IMR-90 (cell line): ENCODE results near the gene C16orf96. TPM values are rescaled to one million over a fixed set of nuclear protein-coding genes. Genes with fewer than 3 reads are reported as not detected.

Source experiments
- ATAC-seq: fragments of 200-7000 bp; cut with Tn5 transposase; 2 replicates; pipeline ENCODE4 v1.9.1; 2020; ENCODE audit warnings: low read depth, mild to moderate bottlenecking, moderate library complexity
- BruUV-seq: library from RNA; stranded (reverse); fragments of 400-500 nt; replicated peaks from 2 replicates; lab custom pipeline; 2021; lab: Mats Ljungman, UMichigan
- CTCF ChIA-PET: fragments of 300-600 bp; formaldehyde crosslinking; extraction: SDS; loops from one replicate; lab custom pipeline; 2021; ENCODE audit warnings: antibody characterized with exemption; lab: Yijun Ruan, JAX
- POLR2A ChIA-PET: fragments of 300-600 bp; sonication (Branson Sonifier 250); formaldehyde crosslinking; loops from one replicate; lab custom pipeline; 2022; ENCODE audit warnings: antibody characterized with exemption; ENCODE audit not compliant: unreplicated experiment; lab: Charles Lee
- DNase-seq: peaks from one replicate; pipeline ENCODE4 v3.0.0; 2013
- H2AFZ ChIP-seq: replicated peaks from 2 replicates; pipeline ENCODE3; 2013; ENCODE audit warnings: low read length, mild to moderate bottlenecking; ENCODE audit not compliant: poor library complexity
- H2AK5ac ChIP-seq: 2 replicates; pipeline ENCODE4 v1.6.1; 2013; ENCODE audit warnings: low read depth, low read length, inconsistent platforms
- H2AK9ac ChIP-seq: replicated peaks from 2 replicates; pipeline ENCODE3; 2013; ENCODE audit warnings: mild to moderate bottlenecking, low read depth, low read length, moderate library complexity; ENCODE audit not compliant: poor library complexity
- H2BK120ac ChIP-seq: 2 replicates; pipeline ENCODE4 v1.6.1; 2013; ENCODE audit warnings: low read depth, low read length, inconsistent platforms
- H2BK15ac ChIP-seq: 3 replicates; pipeline ENCODE4 v1.6.1; 2013; ENCODE audit warnings: low read depth, low read length, inconsistent platforms
- H2BK20ac ChIP-seq: 2 replicates; pipeline ENCODE4 v1.6.1; 2013; ENCODE audit warnings: low read depth, mild to moderate bottlenecking, inconsistent platforms, low read length, moderate library complexity
- H2BK5ac ChIP-seq: 2 replicates; pipeline ENCODE4 v1.6.1; 2013; ENCODE audit warnings: mild to moderate bottlenecking, low read depth, low read length, inconsistent platforms; ENCODE audit not compliant: poor library complexity, severe bottlenecking
- H3K14ac ChIP-seq: replicated peaks from 2 replicates; pipeline ENCODE4 v1.6.1; 2013; ENCODE audit warnings: low read depth, low read length, inconsistent platforms
- H3K18ac ChIP-seq: 2 replicates; pipeline ENCODE4 v1.6.1; 2013; ENCODE audit warnings: low read depth, low read length, control low read depth
- H3K23ac ChIP-seq: 2 replicates; pipeline ENCODE4 v1.6.1; 2013; ENCODE audit warnings: low read depth, low read length, inconsistent platforms
- H3K27ac ChIP-seq: 2 replicates; pipeline ENCODE4 v1.5.1; 2013; ENCODE audit warnings: mild to moderate bottlenecking, control low read depth, low read length; ENCODE audit not compliant: insufficient read depth
- H3K27me3 ChIP-seq: 2 replicates; pipeline ENCODE4 v1.6.1; 2013; ENCODE audit warnings: low read length; ENCODE audit not compliant: control insufficient read depth, insufficient read depth
- H3K36me3 ChIP-seq: 2 replicates; pipeline ENCODE4 v1.6.1; 2013; ENCODE audit warnings: low read length, mixed read lengths; ENCODE audit not compliant: control insufficient read depth, insufficient read depth
- H3K4ac ChIP-seq: 2 replicates; pipeline ENCODE4 v1.6.1; 2013; ENCODE audit warnings: low read depth, low read length, inconsistent platforms
- H3K4me1 ChIP-seq: 2 replicates; pipeline ENCODE4 v1.6.1; 2013; ENCODE audit warnings: low read length, mixed read lengths; ENCODE audit not compliant: control insufficient read depth, insufficient read depth
- H3K4me2 ChIP-seq: 2 replicates; pipeline ENCODE4 v1.6.1; 2013; ENCODE audit warnings: low read depth, mild to moderate bottlenecking, control low read depth, low read length, moderate library complexity
- H3K4me3 ChIP-seq: 2 replicates; pipeline ENCODE4 v1.5.1; 2013; ENCODE audit warnings: low read depth, mild to moderate bottlenecking, control low read depth, low read length, moderate library complexity; ENCODE audit not compliant: insufficient read depth
- H3K56ac ChIP-seq: 2 replicates; pipeline ENCODE4 v1.6.1; 2013; ENCODE audit warnings: low read length, inconsistent platforms; ENCODE audit not compliant: insufficient read depth; ENCODE audit errors: extremely low read depth
- H3K79me1 ChIP-seq, 2 experiments: 2 replicates each; pipeline ENCODE4 v1.6.1; 2013; ENCODE audit warnings: low read length in 2 of 2, inconsistent platforms in 1 of 2, low read depth in 1 of 2
- H3K9ac ChIP-seq: 2 replicates; pipeline ENCODE4 v1.6.1; 2013; ENCODE audit warnings: low read depth, low read length, control low read depth
- H3K9me1 ChIP-seq: 2 replicates; pipeline ENCODE4 v1.6.1; 2013; ENCODE audit warnings: low read length, inconsistent platforms; ENCODE audit not compliant: insufficient read depth
- H3K9me3 ChIP-seq: 2 replicates; pipeline ENCODE4 v1.6.1; 2013; ENCODE audit warnings: low read length; ENCODE audit not compliant: control insufficient read depth, insufficient read depth
- H4K20me1 ChIP-seq: 2 replicates; pipeline ENCODE4 v1.6.1; 2013; ENCODE audit warnings: low read length, inconsistent platforms; ENCODE audit not compliant: insufficient read depth
- H4K5ac ChIP-seq: 2 replicates; pipeline ENCODE4 v1.6.1; 2013; ENCODE audit warnings: mild to moderate bottlenecking, low read depth, low read length, control low read depth
- H4K8ac ChIP-seq, 2 experiments: 2 replicates each; pipeline ENCODE4 v1.6.1; 2013; ENCODE audit warnings: low read depth in 2 of 2, low read length in 2 of 2, control low read depth in 1 of 2, inconsistent platforms in 1 of 2
- H4K91ac ChIP-seq: 2 replicates; pipeline ENCODE4 v1.6.1; 2013; ENCODE audit warnings: low read depth, low read length, inconsistent platforms; ENCODE audit not compliant: insufficient read depth
- BHLHE40 ChIP-seq: fragments of 150-350 bp; IDR thresholded peaks from 2 replicates; pipeline ENCODE4 v1.6.1; 2016; ENCODE audit warnings: mild to moderate bottlenecking, low read depth, low read length
- CEBPB ChIP-seq: IDR thresholded peaks from 2 replicates; pipeline ENCODE4 v1.6.1; 2012; ENCODE audit warnings: low read depth, low read length, improper control_type of control experiment
- CHD1 ChIP-seq: IDR thresholded peaks from 2 replicates; pipeline ENCODE4 v1.6.1; 2012; ENCODE audit warnings: low read depth, low read length, improper control_type of control experiment
- CTCF ChIP-seq: conservative IDR thresholded peaks from 2 replicates; pipeline ENCODE4 v1.5.1; 2012; ENCODE audit warnings: mild to moderate bottlenecking, low read depth, low read length, improper control_type of control experiment
- ELK1 ChIP-seq: fragments of 150-350 bp; IDR thresholded peaks from 2 replicates; pipeline ENCODE4 v1.6.1; 2016; ENCODE audit warnings: low read depth, mild to moderate bottlenecking, low read length, moderate library complexity, borderline replicate concordance
- FOS ChIP-seq: fragments of 150-350 bp; IDR thresholded peaks from 2 replicates; pipeline ENCODE4 v1.6.1; 2016; ENCODE audit warnings: low read depth, low read length
- MAFK ChIP-seq: IDR thresholded peaks from 2 replicates; pipeline ENCODE4 v1.6.1; 2012; ENCODE audit warnings: low read depth, low read length, improper control_type of control experiment
- MAZ ChIP-seq: IDR thresholded peaks from 2 replicates; pipeline ENCODE4 v1.6.1; 2012; ENCODE audit warnings: low read depth, mild to moderate bottlenecking, low read length, improper control_type of control experiment, moderate library complexity, borderline replicate concordance
- MXI1 ChIP-seq: IDR thresholded peaks from 2 replicates; pipeline ENCODE4 v1.6.1; 2012; ENCODE audit warnings: low read depth, mild to moderate bottlenecking, low read length, moderate library complexity, borderline replicate concordance
- NFE2L2 ChIP-seq: fragments of 150-350 bp; IDR thresholded peaks from 2 replicates; pipeline ENCODE4 v1.6.1; 2016; ENCODE audit warnings: low read depth, mild to moderate bottlenecking, low read length
- POLR2A ChIP-seq: IDR thresholded peaks from 2 replicates; pipeline ENCODE4 v1.6.1; 2012; ENCODE audit warnings: mild to moderate bottlenecking, low read depth, low read length
- RAD21 ChIP-seq: IDR thresholded peaks from 2 replicates; pipeline ENCODE4 v1.6.1; 2012; ENCODE audit warnings: low read length, improper control_type of control experiment
- RCOR1 ChIP-seq: IDR thresholded peaks from 2 replicates; pipeline ENCODE4 v1.6.1; 2012; ENCODE audit warnings: mild to moderate bottlenecking, low read length, improper control_type of control experiment; ENCODE audit not compliant: insufficient replicate concordance
- RFX5 ChIP-seq: IDR thresholded peaks from 2 replicates; pipeline ENCODE4 v1.8.0; 2012; ENCODE audit warnings: low read depth, mild to moderate bottlenecking, low read length, moderate library complexity
- SMC3 ChIP-seq: fragments of 150-350 bp; IDR thresholded peaks from 2 replicates; pipeline ENCODE4 v1.6.1; 2016; ENCODE audit warnings: low read depth, mild to moderate bottlenecking, antibody characterized with exemption, low read length, moderate library complexity
- USF2 ChIP-seq: fragments of 150-350 bp; IDR thresholded peaks from 2 replicates; pipeline ENCODE4 v1.6.1; 2017; ENCODE audit warnings: mild to moderate bottlenecking, antibody characterized with exemption, low read length, low read depth
- WGBS, 2 experiments: methylation state at CpG; one replicate each; pipeline versions ENCODE4 v1.1.5 to v1.1.7; 2013; ENCODE audit warnings: missing lambda C conversion rate in 2 of 2; ENCODE audit not compliant: insufficient read length in 1 of 2; ENCODE audit errors: extremely low coverage in 2 of 2; 5-methylcytosine and 5-hydroxymethylcytosine counted together
- dilution Hi-C: fragments of 300-500 bp; cut with HindIII; formaldehyde crosslinking; loops from one replicate; pipeline ENCODE4 v1.14.3; 2018; ENCODE audit warnings: low sequenced_read_pairs; ENCODE audit not compliant: unreplicated experiment
- in situ Hi-C: fragments of 300-500 bp; cut with MboI; formaldehyde crosslinking; loops from 3 replicates; pipeline ENCODE4 v1.14.3; 2019; ENCODE audit warnings: low sequenced_read_pairs, inconsistent platforms, mixed read lengths
- intact Hi-C: fragments of 100-400 bp; cut with micrococcal nuclease; formaldehyde crosslinking; loops from 2 replicates; pipeline ENCODE4 v1.10.0; 2022
- polyA plus RNA-seq, 3 experiments: library from polyadenylated mRNA; depleted of rRNA; stranded (reverse); fragments of >200 nt; gene quantifications; 2 replicates each; pipeline ENCODE4 v1.2.3, GENCODE V29; 2012; ENCODE audit warnings: low replicate concordance in 1 of 3
- total RNA-seq: library from RNA; depleted of rRNA; stranded (reverse); fragments of >200 nt; gene quantifications from 2 replicates; pipeline ENCODE4 v1.2.3, GENCODE V29; 2012

Gene C16orf96
- total and polyA plus RNA-seq, 2 of the 4 experiments (the other 2 are of a cell fraction), result not detected

GRCh38 chr16:4580250-4580649 is 24.1 kb downstream of the C16orf96 start:
- no peak for ATAC-seq
- Histone ChIP-seq H3K79me1 (no peaks in the 10 kb centered on the region), H3K4ac (no peak overlapping the region), H3K4me1 (no peaks in the 10 kb centered on the region), H2BK15ac (no peak overlapping the region), H2AK9ac (no peak overlapping the region), H3K9me3 (no peaks in the 10 kb centered on the region), H3K27me3 (peaks cover 2% of the 10 kb centered on the region; the same call in 1 of the 2 replicates), H2BK5ac (no peak overlapping the region), H2BK120ac (no peak overlapping the region), H3K23ac (no peak overlapping the region), H4K20me1 (no peaks in the 10 kb centered on the region), H3K56ac (no peak overlapping the region), H2AFZ (no peak overlapping the region), H3K27ac (no peak overlapping the region), H4K8ac (no peak overlapping the region), H3K18ac (no peak overlapping the region), H3K9ac (no peak overlapping the region), H3K9me1 (no peaks in the 10 kb centered on the region), H3K36me3 (no peaks in the 10 kb centered on the region), H3K4me3 (no peak overlapping the region), H3K14ac (no peak overlapping the region), H2BK20ac (no peak overlapping the region), H4K91ac (no peak overlapping the region), H3K4me2 (no peak overlapping the region), H4K5ac (no peak overlapping the region), H2AK5ac (no peak overlapping the region)
- POLR2A ChIA-PET, result no interaction called here
- BruUV-seq, result no TSS peak
- dilution Hi-C loops (no loop called here), intact Hi-C loops (no loop called here), in situ Hi-C loops (no loop called here)
- TF ChIP-seq USF2, result no peak
- no peak for TF ChIP-seq SMC3
- TF ChIP-seq ELK1, result no peak
- no peak for TF ChIP-seq CHD1
- no peak for TF ChIP-seq CTCF
- no peak for TF ChIP-seq MAZ
- no peak for TF ChIP-seq MAFK
- TF ChIP-seq BHLHE40, result no peak
- TF ChIP-seq FOS, result no peak
- no peak for TF ChIP-seq RAD21
- no peak for TF ChIP-seq RCOR1
- no peak for TF ChIP-seq MXI1
- TF ChIP-seq RFX5, result no peak
- TF ChIP-seq CEBPB, result no peak
- no peak for TF ChIP-seq POLR2A
- no peak for TF ChIP-seq NFE2L2
- no peak for DNase-seq
- no CpG with 5 or more reads among the region's 6 CpGs for WGBS, 2 experiments
- CTCF ChIA-PET, result no interaction called here
